ENCODE results near the gene DDX10.

DNA sequence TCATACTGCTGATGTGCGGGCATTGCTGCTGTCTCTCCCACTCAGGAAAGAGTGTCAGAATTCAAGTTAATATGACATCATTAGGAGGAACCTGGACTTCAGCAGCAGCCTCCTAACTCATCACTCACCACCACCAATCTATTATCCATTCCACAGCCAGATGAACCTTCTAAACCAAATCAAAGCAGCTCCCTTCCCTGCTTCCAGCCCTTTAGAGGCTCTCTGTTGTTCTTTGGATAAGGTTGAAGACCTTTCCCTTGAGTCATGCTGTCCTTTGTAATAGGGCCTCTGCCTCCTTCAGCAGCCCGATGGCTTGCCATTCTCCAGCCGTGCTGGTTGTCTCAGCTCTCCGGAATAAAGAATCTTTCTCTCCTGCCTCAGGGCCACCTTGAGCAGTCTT is 301.3 kb downstream of the DDX10 start:
- TF ChIP-seq, protein P1, sequence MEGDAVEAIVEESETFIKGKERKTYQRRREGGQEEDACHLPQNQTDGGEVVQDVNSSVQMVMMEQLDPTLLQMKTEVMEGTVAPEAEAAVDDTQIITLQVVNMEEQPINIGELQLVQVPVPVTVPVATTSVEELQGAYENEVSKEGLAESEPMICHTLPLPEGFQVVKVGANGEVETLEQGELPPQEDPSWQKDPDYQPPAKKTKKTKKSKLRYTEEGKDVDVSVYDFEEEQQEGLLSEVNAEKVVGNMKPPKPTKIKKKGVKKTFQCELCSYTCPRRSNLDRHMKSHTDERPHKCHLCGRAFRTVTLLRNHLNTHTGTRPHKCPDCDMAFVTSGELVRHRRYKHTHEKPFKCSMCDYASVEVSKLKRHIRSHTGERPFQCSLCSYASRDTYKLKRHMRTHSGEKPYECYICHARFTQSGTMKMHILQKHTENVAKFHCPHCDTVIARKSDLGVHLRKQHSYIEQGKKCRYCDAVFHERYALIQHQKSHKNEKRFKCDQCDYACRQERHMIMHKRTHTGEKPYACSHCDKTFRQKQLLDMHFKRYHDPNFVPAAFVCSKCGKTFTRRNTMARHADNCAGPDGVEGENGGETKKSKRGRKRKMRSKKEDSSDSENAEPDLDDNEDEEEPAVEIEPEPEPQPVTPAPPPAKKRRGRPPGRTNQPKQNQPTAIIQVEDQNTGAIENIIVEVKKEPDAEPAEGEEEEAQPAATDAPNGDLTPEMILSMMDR (IDR thresholded peaks at IDR 0.05): no peak
- TF ChIP-seq GATA2 (CRISPR knock-in tag; IDR thresholded peaks at IDR 0.05) (no peak), RCOR1 (IDR thresholded peaks at IDR 0.05; ENCODE audit: low read length) (no peak), CHD2 (IDR thresholded peaks at IDR 0.05; ENCODE audit: low read length, partially characterized antibody) (no peak), RFX5 (IDR thresholded peaks at IDR 0.05; ENCODE audit: low read length) (no peak), EP300 (IDR thresholded peaks at IDR 0.05; ENCODE audit: borderline replicate concordance in 1 of 2, low read depth in 1 of 2, low read length in 1 of 2) (no peak), MXI1 (IDR thresholded peaks at IDR 0.05; ENCODE audit: low read depth, low read length) (no peak), RXRA (IDR thresholded peaks at IDR 0.05; ENCODE audit: borderline replicate concordance, low read depth) (no peak), SMC3 (IDR thresholded peaks at IDR 0.05; ENCODE audit: low read depth, low read length) (no peak)
- TF ChIP-seq, protein P2, sequence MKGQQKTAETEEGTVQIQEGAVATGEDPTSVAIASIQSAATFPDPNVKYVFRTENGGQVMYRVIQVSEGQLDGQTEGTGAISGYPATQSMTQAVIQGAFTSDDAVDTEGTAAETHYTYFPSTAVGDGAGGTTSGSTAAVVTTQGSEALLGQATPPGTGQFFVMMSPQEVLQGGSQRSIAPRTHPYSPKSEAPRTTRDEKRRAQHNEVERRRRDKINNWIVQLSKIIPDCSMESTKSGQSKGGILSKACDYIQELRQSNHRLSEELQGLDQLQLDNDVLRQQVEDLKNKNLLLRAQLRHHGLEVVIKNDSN (IDR thresholded peaks at IDR 0.05; ENCODE audit: borderline replicate concordance, low read depth): no peak

Data from SK-N-SH (cell line).